Activated T-cell treated with anti-CD3 and anti-CD28 coated beads, Interleukin-2, amount 50 U/mL, for 48 hours (primary cell): Measurements from ENCODE around the gene PALLD.

ENCODE experiments used
- DNase-seq, 2 experiments: peaks; one replicate each; pipeline ENCODE4 v3.0.0-alpha.2; 2020

Gene PALLD

GRCh38 chr4:168859888-168860694 lies 363.2 kb downstream of the PALLD start:
- no peak for DNase-seq

- no peak for DNase-seq
Measured at GRCh38 chr4:168860827-168861226, 364.0 kb downstream of the PALLD start.

GRCh38 chr4:168863719-168864647 lies 367.1 kb downstream of the PALLD start:
- DNase-seq = no peak

- no peak for DNase-seq
Measured at GRCh38 chr4:168864821-168865541, 368.1 kb downstream of the PALLD start.

- DNase-seq = no peak
Measured at GRCh38 chr4:168865854-168866253, 369.0 kb downstream of the PALLD start.

GRCh38 chr4:168866635-168867034 lies 369.8 kb downstream of the PALLD start:
- DNase-seq = no peak

GRCh38 chr4:168867128-168867527 lies 370.3 kb downstream of the PALLD start:
- DNase-seq = no peak

- no peak for DNase-seq
Measured at GRCh38 chr4:168868044-168868781, 371.4 kb downstream of the PALLD start.

GRCh38 chr4:168868802-168869201 lies 371.9 kb downstream of the PALLD start:
- no peak for DNase-seq

GRCh38 chr4:168870004-168870403 lies 373.2 kb downstream of the PALLD start:
- DNase-seq = no peak

- no peak for DNase-seq
Measured at GRCh38 chr4:168871632-168872031, 374.8 kb downstream of the PALLD start.

GRCh38 chr4:168874083-168874482 lies 377.2 kb downstream of the PALLD start:
- DNase-seq = no peak

- no peak for DNase-seq
Measured at GRCh38 chr4:168876106-168876505, 379.3 kb downstream of the PALLD start.

- peak; percentile 37 to 47 for DNase-seq
Measured at GRCh38 chr4:168877511-168878491, 380.9 kb downstream of the PALLD start.

- no peak for DNase-seq
Measured at GRCh38 chr4:168878623-168879022, 381.8 kb downstream of the PALLD start.

- no peak for DNase-seq
Measured at GRCh38 chr4:168879188-168879587, 382.3 kb downstream of the PALLD start.

GRCh38 chr4:168880072-168880675 lies 383.3 kb downstream of the PALLD start:
- no peak for DNase-seq

- no peak for DNase-seq
Measured at GRCh38 chr4:168880811-168881595, 384.2 kb downstream of the PALLD start.

GRCh38 chr4:168881781-168882420 lies 385.0 kb downstream of the PALLD start:
- DNase-seq = no peak
